Bronchial epithelial cell (primary cell): Measurements from ENCODE around the gene FHOD3. TPM values are rescaled to one million over a fixed set of nuclear protein-coding genes. Genes with fewer than 3 reads are reported as not detected.
A peak's percentile ranks its signal among the peaks of the same experiment; 100 is the strongest.

Experiments used
- DNase-seq: peaks from one replicate; pipeline ENCODE4 v3.0.0-alpha.2; 2010; ENCODE audit warnings: low read depth
- FAIRE-seq: peaks from 2 replicates; lab custom pipeline; 2011; peaks lifted over from hg19 to GRCh38; lab: Jason Lieb, UNC
- H3K27me3 ChIP-seq: 2 replicates; pipeline ENCODE4 v1.5.1; 2011; ENCODE audit warnings: low read length; ENCODE audit not compliant: control insufficient read depth, insufficient read depth
- H3K36me3 ChIP-seq: 2 replicates; pipeline ENCODE4 v1.5.1; 2011; ENCODE audit warnings: low read length; ENCODE audit not compliant: control insufficient read depth, insufficient read depth
- H3K4me3 ChIP-seq: 2 replicates; pipeline ENCODE4 v1.5.1; 2011; ENCODE audit warnings: mild to moderate bottlenecking, low read depth, low read length, control low read depth
- total RNA-seq: library from RNA; depleted of rRNA; stranded (reverse); fragments of >200 nt; gene quantifications from 2 replicates; pipeline ENCODE4 v1.2.1, GENCODE V29; 2014
- TF ChIP-seq, protein P1 (sequence below): IDR thresholded peaks from 2 replicates; pipeline ENCODE4 v1.5.1; 2011; ENCODE audit warnings: mild to moderate bottlenecking, moderate library complexity, low read length, control low read depth, inconsistent platforms; ENCODE audit not compliant: insufficient read depth, severe bottlenecking

Gene FHOD3
- total RNA-seq, 1 donor from 2014 or later, result 15.8 TPM

- Histone ChIP-seq H3K36me3 (peaks cover 2% of the 10 kb centered on the region), H3K27me3 (no peaks in the 10 kb centered on the region), H3K4me3 (no peak overlapping the region)
- no peak for FAIRE-seq
- DNase-seq, result no peak
- TF ChIP-seq, protein P1, sequence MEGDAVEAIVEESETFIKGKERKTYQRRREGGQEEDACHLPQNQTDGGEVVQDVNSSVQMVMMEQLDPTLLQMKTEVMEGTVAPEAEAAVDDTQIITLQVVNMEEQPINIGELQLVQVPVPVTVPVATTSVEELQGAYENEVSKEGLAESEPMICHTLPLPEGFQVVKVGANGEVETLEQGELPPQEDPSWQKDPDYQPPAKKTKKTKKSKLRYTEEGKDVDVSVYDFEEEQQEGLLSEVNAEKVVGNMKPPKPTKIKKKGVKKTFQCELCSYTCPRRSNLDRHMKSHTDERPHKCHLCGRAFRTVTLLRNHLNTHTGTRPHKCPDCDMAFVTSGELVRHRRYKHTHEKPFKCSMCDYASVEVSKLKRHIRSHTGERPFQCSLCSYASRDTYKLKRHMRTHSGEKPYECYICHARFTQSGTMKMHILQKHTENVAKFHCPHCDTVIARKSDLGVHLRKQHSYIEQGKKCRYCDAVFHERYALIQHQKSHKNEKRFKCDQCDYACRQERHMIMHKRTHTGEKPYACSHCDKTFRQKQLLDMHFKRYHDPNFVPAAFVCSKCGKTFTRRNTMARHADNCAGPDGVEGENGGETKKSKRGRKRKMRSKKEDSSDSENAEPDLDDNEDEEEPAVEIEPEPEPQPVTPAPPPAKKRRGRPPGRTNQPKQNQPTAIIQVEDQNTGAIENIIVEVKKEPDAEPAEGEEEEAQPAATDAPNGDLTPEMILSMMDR, result no peak
These were observed 67.6 kb downstream of the FHOD3 start for GRCh38 chr18:36364911-36365624.

DNA sequence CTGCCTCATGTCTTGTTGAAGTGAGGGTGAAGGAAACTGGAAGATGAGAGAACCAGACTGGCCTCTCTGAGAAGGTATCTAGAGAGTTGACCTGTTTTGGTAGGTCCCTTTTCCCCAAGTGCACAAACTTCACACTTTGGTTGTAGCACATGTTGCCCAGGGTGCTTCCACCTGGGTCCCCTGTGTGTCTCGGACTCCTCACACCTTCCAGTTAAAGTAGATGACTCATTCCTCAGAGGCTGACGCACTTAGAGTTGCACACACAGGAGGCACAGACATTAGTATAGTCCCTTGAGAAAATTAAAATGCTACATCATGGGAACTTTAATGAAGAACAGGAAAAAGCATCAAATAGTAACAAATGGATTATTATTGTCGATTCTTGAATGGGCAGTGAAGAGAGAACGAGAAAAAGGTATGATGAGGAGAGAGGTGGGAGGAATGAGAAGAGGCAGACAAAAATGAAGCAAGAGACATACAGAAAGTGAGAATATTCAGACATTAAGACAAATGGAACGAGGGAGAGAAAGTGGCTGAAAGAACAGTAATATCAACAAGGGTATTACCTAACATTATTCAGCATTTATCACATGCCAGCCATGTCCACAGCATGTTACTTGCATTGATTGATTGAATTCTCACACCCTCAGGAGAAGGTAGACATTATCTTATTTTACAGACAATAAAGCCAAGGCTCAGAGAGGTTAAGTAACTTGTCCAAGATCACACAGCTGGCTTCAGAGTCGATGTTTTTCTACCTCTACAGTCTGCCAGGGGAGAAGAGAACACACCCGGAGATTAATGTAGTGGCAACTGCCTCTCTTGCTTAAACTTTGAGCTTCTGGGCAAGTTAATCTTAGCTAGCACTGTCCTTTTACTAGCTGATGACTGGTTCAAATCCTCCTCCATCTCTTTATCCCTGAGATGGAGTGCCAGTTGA is 68.6 kb downstream of the FHOD3 start:
- DNase-seq (peak; percentile 53), FAIRE-seq (no peak)
- Histone ChIP-seq H3K4me3 (no peak overlapping the region), H3K36me3 (peaks cover 2% of the 10 kb centered on the region), H3K27me3 (no peaks in the 10 kb centered on the region)
- TF ChIP-seq, protein P1, result no peak

DNA sequence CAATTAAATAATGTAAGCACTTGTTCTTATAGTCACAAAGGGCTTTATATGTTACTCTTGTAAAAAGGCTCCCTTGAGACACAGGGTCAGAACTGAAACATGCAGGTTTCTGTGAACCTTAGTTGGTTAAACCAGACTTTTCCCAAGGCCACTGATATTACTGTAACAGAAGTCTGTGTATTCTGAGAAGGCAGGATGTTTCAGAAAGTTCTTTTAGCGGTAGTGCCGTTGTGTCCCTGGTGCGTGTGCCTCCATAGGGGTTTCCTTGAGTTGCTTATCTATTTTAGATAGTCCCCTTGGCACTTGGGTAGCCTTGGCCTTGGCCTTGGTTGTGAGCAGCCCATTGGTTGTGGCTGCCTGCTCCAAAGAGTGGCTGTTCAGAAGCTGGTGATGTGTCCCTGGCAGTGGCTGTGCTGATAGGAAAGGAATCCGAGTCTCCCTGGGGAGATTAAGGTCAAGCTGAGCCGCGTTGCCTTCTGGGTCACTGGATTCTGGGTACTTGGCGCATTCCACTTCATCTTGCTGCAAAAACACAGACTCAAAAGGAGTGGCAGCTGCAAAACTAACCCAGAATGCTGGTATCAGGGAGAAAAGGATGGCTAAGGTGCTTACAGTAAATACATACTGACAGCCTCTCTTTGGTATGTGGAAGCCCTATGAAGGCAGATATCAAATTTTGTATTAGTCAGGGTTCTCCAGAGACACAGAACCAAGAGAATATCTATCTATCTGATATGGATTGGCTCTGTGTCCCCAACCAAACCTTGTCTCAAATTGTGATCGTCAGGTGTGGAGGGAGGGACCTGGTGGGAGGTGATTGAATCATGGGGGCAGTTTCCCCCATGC is 69.7 kb downstream of the FHOD3 start:
- TF ChIP-seq, protein P1, result no peak
- FAIRE-seq, result no peak

DNA sequence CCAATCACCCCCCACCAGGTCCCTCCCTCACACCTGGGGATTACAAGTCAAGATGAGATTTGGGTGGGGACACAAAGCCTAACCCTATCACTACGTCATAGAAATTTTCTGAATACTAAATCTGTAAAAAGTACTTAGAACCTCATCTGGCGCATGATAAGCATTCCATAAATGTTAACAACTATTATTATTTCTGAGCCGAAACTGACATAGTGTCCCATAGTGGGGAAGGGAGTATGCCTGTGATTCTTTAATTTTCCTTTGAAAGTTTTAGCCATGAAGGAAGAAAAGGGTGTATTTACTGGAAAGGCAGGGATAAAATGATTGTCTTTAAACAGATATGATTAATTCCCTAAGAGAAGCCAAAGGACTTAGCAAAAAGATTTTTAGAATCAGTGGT is 71.4 kb downstream of the FHOD3 start:
- FAIRE-seq (no peak), DNase-seq (no peak)
- Histone ChIP-seq H3K4me3 (no peak overlapping the region), H3K36me3 (peaks cover 2% of the 10 kb centered on the region), H3K27me3 (no peaks in the 10 kb centered on the region)
- TF ChIP-seq, protein P1, result no peak

More for the DNA sequence above, 69.7 kb downstream of the FHOD3 start:
- peaks cover 2% of the 10 kb centered on the region for H3K36me3 ChIP-seq
- H3K27me3 ChIP-seq, result no peaks in the 10 kb centered on the region
- no peak for DNase-seq
- no peak overlapping the region for H3K4me3 ChIP-seq

- peaks cover 2% of the 10 kb centered on the region for H3K36me3 ChIP-seq
- H3K4me3 ChIP-seq, result no peak overlapping the region
- TF ChIP-seq, protein P1, result peak; percentile 50
- DNase-seq, result peak; percentile 83
- H3K27me3 ChIP-seq, result no peaks in the 10 kb centered on the region
- peak; percentile 32 for FAIRE-seq
These were observed 75.4 kb downstream of the FHOD3 start for GRCh38 chr18:36372903-36373311.
